CD4-positive, alpha-beta T cell treated with Interleukin-10 for 1 hour (primary cell): ENCODE data around the gene LDHB.
"Not testable (repeated sequence)": the region's sequence is repeated elsewhere in the genome, so short reads cannot be mapped to it uniquely, and the experiment has no call there.

Source experiments
- DNase-seq: peaks from one replicate; pipeline ENCODE4 v3.0.0-alpha.2; 2020

The LDHB gene

DNA sequence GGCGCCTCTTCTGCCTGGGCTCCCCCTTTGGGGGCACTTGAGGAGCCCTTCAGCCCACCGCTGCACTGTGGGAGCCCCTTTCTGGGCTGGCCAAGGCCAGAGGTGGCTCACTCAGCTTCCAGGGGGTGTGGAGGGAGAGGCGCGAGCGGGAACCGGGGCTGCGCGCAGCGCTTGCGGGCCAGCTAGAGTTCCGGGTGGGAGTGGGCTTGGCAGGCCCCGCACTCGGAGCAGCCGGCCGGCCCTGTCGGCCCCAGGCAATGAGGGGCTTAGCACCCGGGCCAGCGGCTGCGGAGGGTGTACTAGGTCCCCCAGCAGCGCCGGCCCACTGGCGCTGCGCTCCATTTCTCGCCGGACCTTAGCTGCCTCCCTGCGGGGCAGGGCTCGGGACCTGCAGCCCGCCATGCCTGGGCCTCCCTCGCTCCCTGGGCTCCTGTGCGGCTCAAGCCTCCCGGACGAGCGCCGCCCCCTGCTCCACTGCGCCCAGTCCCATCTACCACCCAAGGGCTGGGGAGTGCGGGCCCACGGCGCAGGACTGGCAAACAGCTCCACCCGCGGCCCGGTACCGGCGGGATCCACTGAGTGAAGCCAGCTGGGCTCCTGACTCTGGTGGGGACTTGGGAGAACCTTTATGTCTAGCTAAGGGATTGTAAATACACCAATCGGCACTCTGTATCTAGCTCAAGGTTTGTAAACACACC is 3.9 kb upstream of the LDHB start:
- not testable (repeated sequence) for DNase-seq

DNA sequence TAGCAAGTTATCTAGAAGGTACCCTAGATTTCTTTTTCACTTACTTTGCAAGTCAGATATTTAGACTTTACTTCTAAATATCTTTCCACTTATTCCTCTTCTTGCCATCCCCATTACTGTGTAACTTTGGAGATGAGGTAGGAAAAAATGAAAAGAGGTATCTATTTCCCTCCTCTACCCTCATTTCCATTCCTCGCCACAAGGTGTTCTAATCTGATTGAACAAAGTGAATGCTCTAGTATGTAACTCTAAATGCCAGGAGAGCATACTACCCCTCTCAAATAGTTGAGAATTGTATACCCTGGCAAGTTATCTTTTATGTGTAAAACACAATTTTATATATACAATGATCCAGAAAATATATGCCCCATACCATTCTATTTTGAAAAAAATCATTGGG is 1.7 kb upstream of the LDHB start:
- DNase-seq, result peak; percentile 26

DNA sequence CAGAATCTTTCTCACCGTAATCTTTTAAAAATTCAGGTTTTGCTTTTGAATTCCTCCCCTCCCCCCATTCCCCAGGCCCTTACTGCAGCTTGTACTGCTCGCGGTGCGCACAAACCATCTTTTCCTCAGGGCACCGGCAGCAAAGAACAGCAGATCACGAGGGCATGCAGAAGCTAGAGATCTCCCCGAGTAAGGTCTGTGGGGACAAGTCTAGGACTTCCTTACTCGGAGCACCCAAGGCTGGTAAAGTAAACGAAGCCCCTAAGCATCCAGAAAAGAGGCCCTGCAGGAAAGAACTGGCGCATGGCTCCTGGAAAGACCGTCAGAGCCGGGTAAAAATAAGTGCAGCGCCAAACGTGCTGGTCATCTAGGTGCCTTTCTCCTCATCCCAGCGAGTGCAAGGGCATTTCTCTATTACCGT is 727 bp downstream of the LDHB start:
- DNase-seq, result peak; percentile 48

GRCh38 chr12:21655591-21655990 is 2.1 kb downstream of the LDHB start:
- DNase-seq, result no peak

DNA sequence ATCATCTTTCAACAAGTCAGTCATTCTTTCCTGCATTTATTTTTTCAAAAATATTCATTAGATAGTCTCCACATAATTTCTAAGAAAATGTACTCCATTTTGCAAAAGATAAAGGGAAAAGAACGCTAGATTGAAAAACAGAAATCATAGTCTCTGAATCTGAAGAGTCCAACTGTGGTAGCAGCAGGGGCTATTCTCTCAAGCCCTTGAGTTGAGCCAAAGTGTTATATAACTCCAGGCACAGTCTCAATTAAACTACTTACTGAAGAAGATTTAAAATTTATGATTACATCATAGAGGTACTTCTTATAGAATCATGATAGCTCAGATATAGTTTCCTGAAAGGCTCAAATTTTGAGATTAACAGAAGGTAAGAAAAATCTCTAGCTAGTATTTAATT is 5.8 kb downstream of the LDHB start:
- no peak for DNase-seq

DNA sequence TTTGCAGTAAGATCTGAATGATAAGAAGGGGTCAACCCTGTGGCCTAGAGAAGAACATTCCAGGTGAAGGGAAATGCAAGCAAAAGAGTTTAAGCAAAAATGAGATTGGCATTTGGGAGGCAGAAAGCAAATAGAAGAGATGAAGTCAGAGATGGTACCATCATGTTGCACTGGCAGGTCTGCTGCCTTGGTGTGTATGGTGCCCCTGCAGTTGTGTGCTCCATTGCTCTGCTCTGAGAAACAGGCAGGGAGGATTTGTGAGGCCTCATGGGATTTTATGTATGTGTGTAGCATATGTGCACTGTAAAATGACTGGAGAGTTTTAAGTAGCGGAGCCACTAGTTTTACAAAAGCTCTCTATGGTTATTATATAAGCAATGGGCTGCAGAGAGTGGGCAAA is 6.6 kb downstream of the LDHB start:
- no peak for DNase-seq

- DNase-seq, result no peak
Observed at GRCh38 chr12:21649034-21649433, 8.6 kb downstream of the LDHB start.

- DNase-seq, result no peak
Observed at GRCh38 chr12:21648378-21648777, 9.3 kb downstream of the LDHB start.

- no peak for DNase-seq
Observed at GRCh38 chr12:21647179-21647578, 10.5 kb downstream of the LDHB start.

GRCh38 chr12:21645041-21645500 is 12.6 kb downstream of the LDHB start:
- DNase-seq, result not testable (repeated sequence)

- DNase-seq, result no peak
Observed at GRCh38 chr12:21644516-21644915, 13.1 kb downstream of the LDHB start.

GRCh38 chr12:21643758-21644157 is 13.9 kb downstream of the LDHB start:
- no peak for DNase-seq

DNA sequence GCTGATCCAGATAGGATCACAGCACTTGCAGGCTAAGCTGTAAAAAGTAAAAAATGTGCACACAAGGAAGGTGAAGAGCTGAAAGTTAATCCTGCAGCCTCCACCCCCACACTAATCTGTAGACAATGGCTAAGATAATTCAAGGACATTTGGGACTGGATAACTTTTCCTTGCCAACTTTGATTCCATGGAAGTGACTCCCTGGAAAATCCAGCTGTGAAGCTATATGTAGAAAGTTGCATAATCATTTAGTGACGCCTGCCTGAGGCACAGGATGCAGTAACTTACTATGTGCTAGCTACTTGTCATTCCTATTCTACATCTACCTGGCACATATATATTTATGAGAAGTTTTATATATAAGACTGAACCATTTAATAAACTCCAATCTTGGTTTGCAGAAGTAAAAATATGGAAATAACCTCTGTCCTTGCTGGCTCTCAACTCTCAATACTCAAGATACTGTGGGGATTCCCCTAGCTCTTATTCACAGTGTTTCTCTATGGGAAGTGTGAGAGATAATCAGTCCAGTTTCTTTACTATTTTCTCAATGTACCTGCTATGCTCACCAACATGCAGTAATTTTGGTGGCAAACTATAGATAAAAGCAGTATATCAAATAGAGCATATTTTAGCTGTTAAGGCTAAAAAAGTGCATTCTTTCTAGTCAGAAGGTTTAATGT is 14.8 kb downstream of the LDHB start:
- DNase-seq, result no peak

- DNase-seq, result no peak
Observed at GRCh38 chr12:21638054-21638891, 19.4 kb downstream of the LDHB start.

DNA sequence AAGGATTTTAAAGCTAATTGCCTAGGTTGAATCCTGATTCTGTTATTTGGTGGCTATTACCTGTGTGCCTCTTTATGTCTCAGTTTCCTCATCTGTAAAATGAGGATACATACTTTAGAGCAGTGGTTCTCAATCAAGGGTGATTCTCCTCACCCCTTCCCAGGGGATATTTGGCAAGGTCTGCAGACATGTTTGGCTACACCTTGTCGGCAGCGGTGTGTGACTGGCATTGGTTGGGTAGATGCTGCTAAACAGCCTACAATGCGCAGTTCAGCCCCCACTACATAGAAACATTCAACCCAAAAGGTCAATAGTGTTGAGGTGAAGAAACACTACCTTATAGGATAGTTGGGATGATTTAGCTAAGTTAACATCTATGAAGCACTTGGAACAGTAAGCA is 23.4 kb downstream of the LDHB start:
- no peak for DNase-seq

DNA sequence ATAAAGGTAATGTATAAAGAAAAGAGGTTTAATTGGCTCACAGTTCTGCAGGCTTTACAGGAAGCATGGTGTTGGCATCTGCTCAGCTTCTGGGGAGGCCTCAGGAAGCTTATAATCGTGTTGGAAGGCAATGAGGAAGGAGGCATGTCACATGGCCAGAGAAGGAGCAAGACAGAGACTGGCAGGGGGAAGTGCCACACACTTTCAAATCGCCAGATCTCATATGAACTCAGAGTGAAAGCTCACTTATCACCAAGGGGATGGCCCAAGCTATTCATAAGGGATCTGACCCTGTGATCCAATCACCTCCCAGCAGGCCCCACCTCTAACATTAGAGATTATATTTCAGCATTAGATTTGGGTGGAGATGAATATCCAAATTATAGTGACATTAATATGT is 26.3 kb downstream of the LDHB start:
- DNase-seq, result no peak

DNA sequence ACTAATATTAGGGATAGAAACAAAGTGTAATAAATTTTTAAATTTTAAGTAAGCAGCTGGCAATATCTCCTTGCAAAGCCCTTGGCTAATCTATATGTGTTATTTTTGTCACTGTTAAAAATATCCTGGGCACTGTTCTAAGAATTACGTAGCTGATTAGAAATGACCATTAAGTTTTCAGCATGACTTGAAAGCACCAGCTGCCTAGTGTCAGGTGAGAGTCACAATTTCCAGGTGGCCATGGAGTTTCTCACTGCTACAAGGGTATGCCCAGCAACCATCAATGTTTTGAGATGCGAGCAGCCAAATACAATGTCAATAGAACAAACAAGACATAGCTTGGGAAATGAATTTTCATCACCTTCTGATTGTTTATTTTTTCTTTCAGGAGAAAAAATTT is 29.7 kb downstream of the LDHB start:
- DNase-seq, result no peak

DNA sequence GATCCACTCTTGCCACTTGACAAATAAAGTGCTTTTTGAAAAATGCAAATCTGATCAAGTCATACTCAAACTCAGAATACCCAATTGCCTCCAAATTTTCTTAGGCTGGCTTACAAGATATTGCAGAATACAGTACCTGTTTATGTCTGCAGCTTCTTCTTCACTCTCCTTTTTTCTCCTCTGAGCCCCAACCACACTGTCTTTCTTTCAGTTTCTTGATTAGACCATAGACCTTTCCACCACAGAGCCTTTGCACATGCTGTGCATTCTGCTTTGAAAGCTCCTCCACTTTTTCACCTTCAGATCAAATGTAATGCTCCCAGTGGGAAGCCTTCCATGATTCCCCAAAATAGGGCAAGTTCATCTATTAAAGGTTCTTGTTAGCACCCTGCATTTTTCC is 39.1 kb downstream of the LDHB start:
- no peak for DNase-seq

DNA sequence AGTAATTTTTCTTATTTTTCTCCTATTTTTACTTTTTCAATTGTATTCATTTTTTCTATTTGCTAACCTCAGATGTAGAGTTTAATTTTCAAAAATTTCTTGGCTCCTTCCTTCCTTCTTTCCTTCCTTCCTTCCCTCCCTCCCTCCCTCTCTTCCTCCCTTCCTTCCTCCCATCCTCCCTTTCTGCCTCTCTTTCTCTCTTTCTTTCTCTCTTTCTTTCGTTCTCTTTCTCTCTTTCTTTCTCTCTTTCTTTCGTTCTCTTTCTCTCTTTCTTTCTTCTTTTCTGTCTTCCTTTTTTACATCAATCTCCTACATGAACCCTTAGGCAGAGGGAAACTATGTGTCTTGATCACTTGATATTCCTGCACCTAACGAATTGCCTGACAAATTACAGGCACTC is 40.6 kb downstream of the LDHB start:
- DNase-seq, result no peak

GRCh38 chr12:21615431-21615830 is 42.2 kb downstream of the LDHB start:
- DNase-seq, result peak; percentile 35

DNA sequence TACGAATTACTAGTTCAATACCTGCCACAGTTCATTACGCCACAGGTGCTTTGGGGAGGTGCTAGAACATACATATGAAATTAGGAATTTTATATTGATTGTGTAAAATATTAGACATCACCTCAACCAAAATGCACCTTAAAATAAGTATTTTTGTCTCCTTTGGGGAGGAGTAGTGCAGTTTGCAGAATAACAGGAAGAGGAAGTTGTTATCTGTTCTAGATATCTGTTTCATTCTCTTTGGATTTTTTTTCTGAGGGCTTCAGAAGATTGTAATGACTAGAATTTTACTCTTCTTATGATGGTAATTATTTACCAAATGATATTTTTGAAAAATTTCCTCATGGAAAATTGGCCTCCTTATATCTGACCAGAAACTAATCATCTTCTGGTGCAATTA is 43.1 kb downstream of the LDHB start:
- DNase-seq, result peak; percentile 36

- no peak for DNase-seq
Observed at GRCh38 chr12:21613931-21614330, 43.7 kb downstream of the LDHB start.

DNA sequence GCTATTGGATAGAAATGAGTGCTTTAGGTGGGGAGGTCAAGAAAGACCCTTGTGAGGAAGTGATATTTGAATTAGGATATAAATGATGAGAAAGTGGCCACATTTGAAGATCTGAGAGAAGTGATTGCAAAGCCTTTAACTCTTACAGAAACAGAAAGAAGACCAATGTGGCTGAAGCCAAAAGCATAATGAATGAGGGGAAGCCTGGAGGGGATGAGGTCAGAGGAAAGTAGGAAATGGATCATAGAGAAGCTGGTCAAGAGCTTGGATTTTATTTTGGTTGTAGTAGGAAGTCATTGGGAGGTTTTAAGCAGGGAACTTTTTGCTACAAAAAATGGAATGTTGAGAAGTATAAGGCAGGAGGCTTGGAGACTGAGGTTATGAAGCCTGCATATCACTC is 49.4 kb downstream of the LDHB start:
- DNase-seq, result no peak

GRCh38 chr12:21607701-21608100 is 49.9 kb downstream of the LDHB start:
- DNase-seq, result peak; percentile 44
